GM10266 (cell line): ENCODE results near the gene MORC3.

Experiments used
- DNase-seq: peaks from one replicate; pipeline ENCODE4 v3.0.0; 2012; ENCODE audit errors: extremely low spot score
- TF ChIP-seq, protein P1 (sequence below): IDR thresholded peaks from 2 replicates; pipeline ENCODE4 v1.5.1; 2012; ENCODE audit warnings: mild to moderate bottlenecking, low read depth; ENCODE audit not compliant: control insufficient read depth, insufficient read depth; ENCODE audit errors: missing control alignments

MORC3 gene

GRCh38 chr21:36350282-36350910 is 30.4 kb downstream of the MORC3 start:
- no peak for DNase-seq
- TF ChIP-seq, protein P1, sequence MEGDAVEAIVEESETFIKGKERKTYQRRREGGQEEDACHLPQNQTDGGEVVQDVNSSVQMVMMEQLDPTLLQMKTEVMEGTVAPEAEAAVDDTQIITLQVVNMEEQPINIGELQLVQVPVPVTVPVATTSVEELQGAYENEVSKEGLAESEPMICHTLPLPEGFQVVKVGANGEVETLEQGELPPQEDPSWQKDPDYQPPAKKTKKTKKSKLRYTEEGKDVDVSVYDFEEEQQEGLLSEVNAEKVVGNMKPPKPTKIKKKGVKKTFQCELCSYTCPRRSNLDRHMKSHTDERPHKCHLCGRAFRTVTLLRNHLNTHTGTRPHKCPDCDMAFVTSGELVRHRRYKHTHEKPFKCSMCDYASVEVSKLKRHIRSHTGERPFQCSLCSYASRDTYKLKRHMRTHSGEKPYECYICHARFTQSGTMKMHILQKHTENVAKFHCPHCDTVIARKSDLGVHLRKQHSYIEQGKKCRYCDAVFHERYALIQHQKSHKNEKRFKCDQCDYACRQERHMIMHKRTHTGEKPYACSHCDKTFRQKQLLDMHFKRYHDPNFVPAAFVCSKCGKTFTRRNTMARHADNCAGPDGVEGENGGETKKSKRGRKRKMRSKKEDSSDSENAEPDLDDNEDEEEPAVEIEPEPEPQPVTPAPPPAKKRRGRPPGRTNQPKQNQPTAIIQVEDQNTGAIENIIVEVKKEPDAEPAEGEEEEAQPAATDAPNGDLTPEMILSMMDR: no peak

DNA sequence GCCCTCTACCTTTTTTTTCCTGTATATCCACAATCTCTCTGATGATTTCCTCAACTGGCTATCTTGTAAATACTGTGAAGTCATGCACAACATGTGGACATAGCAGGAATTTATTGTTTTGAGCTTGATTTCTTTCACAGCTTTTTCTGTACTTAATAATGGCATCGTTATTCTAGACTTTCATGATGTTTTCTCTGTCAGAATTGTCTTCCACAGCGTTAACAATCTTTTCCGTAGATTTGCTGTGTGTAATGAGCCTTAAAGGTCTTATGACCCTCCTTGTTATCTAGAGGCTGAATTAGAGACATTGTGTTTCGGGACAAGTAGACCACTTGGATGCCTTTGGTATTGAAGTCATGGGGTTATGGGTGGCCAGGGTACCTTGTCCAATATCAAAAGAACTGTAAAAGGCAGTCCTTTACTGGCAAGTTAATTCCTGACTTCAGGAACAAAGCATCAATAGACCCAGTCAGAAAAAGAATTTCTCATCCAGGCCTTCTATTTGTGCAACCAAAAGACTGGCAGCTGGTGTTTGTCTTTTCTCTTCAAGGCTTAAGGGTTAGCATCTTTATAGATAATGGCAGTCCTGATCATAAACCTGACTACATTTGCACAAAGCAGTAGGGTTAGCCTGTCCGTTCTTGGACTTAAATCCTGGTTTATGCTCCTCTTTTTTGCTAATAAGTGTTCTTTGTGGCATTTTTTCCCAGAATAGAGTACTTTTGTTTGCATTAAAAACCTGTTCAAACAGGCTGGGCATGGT is 35.1 kb downstream of the MORC3 start:
- no peak for DNase-seq
- TF ChIP-seq, protein P1: no peak

- TF ChIP-seq, protein P1: no peak
- DNase-seq: no peak
Measured at GRCh38 chr21:36355868-36356267, 35.9 kb downstream of the MORC3 start.

DNA sequence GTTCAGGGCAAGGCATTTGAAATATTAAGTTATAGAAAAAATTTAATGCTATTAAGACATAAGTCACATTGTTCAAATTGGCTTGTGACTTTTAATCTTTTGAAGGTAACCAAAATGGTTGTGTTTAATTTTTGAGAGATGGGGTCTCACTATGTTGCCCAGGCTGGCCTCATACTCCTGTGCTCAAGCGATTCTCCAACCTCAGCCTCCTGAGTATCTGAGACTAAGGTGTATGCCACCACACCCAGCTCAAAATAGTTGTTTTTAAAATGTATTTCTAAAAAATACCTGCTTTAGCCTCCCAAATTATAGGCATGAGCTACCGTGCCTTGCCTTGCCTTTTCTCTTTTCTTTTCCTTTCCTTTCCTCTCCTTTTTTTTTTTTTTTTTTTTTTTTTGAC is 39.2 kb downstream of the MORC3 start:
- TF ChIP-seq, protein P1: no peak

DNA sequence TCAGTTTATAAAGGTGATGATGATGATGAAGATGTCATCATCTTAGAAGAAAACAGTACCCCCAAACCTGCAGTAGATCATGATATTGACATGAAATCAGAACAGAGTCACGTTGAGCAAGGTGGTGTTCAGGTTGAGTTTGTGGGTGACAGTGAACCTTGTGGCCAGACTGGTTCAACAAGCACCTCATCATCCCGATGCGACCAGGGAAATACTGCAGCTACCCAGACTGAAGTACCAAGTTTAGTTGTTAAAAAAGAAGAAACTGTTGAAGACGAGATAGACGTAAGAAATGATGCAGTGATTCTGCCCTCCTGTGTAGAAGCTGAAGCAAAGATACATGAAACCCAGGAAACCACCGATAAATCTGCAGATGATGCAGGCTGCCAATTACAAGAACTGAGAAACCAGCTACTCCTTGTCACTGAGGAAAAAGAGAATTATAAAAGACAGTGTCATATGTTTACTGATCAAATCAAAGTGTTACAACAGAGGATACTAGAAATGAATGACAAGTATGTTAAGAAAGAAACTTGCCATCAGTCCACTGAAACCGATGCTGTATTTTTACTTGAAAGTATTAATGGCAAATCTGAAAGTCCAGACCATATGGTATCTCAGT is 49.2 kb downstream of the MORC3 start:
- TF ChIP-seq, protein P1: no peak
- no peak for DNase-seq

More for the DNA sequence above, 39.2 kb downstream of the MORC3 start:
- DNase-seq: no peak

DNA sequence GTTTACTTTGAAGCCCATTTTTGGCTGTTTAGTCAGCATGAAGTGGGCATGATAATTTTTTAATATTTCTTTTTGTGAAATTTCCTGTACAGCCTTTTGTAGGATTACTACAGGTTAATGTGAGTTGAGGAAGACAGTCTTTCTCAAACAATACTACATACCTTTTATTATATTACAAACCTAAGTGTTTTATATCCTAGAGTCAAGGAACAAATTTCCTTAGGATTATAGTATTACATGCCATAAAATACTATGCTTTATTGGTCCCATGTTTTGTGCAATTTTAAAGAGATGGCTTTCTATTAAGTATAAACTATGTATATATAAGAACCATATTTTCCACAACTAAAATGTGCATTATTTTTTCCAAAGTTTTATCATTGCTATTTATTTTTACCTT is 56.0 kb downstream of the MORC3 start:
- TF ChIP-seq, protein P1: no peak
- DNase-seq: no peak
